ENCODE results near the gene HHLA2. TPM values are rescaled to one million over a fixed set of nuclear protein-coding genes. Genes with fewer than 3 reads are reported as not detected.

Gene HHLA2
- total RNA-seq, 1 donor from 2014 or later: not detected

DNA sequence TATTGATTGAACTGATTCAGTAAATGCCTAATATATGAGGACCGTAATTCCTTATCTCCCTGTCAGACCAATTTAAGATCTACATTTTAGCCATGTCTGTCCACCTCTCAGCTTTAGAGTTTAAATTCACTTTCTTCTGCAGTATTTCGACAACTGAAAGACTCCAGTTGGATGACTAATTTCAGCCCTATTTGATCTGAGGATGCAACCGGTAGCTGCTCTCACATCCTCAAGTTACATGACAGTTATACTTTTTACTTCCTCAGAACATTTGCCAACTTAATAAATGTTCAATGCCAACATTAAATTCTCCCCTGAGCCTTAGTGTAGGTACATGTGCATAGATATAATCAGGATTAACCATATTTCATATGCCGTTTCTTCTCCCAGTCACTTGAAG is 2.5 kb upstream of the HHLA2 start:
- H3K36me3 Mint-ChIP-seq (ENCODE audit: insufficient read depth): peaks cover 3% of the 10 kb centered on the region
- TF ChIP-seq, protein P1, sequence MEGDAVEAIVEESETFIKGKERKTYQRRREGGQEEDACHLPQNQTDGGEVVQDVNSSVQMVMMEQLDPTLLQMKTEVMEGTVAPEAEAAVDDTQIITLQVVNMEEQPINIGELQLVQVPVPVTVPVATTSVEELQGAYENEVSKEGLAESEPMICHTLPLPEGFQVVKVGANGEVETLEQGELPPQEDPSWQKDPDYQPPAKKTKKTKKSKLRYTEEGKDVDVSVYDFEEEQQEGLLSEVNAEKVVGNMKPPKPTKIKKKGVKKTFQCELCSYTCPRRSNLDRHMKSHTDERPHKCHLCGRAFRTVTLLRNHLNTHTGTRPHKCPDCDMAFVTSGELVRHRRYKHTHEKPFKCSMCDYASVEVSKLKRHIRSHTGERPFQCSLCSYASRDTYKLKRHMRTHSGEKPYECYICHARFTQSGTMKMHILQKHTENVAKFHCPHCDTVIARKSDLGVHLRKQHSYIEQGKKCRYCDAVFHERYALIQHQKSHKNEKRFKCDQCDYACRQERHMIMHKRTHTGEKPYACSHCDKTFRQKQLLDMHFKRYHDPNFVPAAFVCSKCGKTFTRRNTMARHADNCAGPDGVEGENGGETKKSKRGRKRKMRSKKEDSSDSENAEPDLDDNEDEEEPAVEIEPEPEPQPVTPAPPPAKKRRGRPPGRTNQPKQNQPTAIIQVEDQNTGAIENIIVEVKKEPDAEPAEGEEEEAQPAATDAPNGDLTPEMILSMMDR (IDR thresholded peaks at IDR 0.05; ENCODE audit: unreplicated experiment): no peak
- no peak overlapping the region for H3K4me3 Mint-ChIP-seq (ENCODE audit: low read depth)
- no peak for DNase-seq (ENCODE audit: low spot score, unreplicated experiment)
- peaks cover 15% of the 10 kb centered on the region for H3K9me3 Mint-ChIP-seq (ENCODE audit: low read depth)
- H3K27ac Mint-ChIP-seq: no peak overlapping the region
- H3K27me3 Mint-ChIP-seq: no peaks in the 10 kb centered on the region
- H3K4me1 Mint-ChIP-seq (ENCODE audit: low read depth): peaks cover 6% of the 10 kb centered on the region

DNA sequence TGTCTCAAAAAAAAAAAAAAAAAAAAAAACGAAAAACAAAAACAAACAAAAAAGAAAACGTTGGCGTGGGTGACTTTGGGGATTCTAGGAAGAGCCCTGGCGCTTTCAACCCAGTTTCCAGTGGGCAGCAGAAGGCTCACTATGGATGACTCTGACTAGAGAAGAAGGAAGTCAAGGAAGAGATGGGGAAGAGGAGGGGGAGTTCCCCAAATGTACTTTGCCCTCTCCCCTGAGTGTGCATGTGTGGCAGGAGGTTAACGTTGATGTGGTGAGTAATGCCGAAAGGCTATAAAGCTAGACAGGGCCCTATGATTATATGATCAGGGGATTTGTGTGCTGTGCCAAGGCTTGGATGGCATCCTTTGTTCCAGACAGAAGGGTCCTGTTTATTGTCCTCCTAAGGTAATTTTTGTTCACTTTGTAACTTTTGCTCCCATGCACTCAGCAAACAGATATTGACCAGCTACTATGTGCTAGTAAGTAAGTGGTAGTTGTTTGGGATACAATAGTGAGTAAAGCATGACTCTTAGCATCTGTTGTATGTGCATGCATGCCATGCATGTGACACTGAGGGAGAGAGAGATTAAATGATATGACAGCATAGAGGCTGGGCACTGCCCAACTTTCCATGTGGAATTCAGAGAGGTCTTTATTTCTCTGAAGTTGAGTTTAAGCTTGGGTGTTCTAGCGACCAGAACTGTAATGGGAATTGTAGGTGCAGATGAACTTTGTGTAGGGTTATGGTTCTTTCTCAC is 750 bp upstream of the HHLA2 start:
- Mint-ChIP-seq H3K4me1 (ENCODE audit: low read depth) (peaks cover 4% of the 10 kb centered on the region), H3K27me3 (no peaks in the 10 kb centered on the region), H3K27ac (no peak overlapping the region), H3K36me3 (ENCODE audit: insufficient read depth) (peaks cover 3% of the 10 kb centered on the region), H3K9me3 (ENCODE audit: low read depth) (peaks cover 12% of the 10 kb centered on the region), H3K4me3 (ENCODE audit: low read depth) (no peak overlapping the region)
- DNase-seq (ENCODE audit: low spot score, unreplicated experiment): no peak
- TF ChIP-seq, protein P1 (IDR thresholded peaks at IDR 0.05; ENCODE audit: unreplicated experiment): no peak

DNA sequence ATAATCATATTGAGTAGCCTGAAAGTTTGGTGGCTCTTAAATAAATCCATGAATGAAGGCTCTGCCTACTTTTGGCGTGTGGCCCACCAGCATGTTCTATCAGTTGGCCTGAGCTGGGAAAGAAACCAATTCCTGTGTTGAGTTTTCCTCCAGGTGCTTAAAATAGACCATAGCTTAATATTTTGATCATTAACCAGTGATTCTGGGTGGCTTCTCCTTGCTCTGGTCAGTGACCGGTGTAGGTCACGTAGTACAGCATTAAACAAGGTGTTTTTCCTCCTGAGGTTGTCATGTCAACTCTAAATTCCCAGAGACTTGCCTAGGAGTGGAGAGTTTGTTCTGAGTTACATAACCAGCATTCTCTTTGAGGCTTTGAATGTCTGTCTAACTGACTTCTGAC is 1.3 kb downstream of the HHLA2 start:
- TF ChIP-seq, protein P1 (IDR thresholded peaks at IDR 0.05; ENCODE audit: unreplicated experiment): no peak
- no peak overlapping the region for H3K27ac Mint-ChIP-seq
- H3K9me3 Mint-ChIP-seq (ENCODE audit: low read depth): no peaks in the 10 kb centered on the region
- no peak overlapping the region for H3K4me3 Mint-ChIP-seq (ENCODE audit: low read depth)
- DNase-seq (ENCODE audit: low spot score, unreplicated experiment): no peak
- no peaks in the 10 kb centered on the region for H3K27me3 Mint-ChIP-seq
- H3K4me1 Mint-ChIP-seq (ENCODE audit: low read depth): peaks cover 4% of the 10 kb centered on the region
- H3K36me3 Mint-ChIP-seq (ENCODE audit: insufficient read depth): no peaks in the 10 kb centered on the region

DNA sequence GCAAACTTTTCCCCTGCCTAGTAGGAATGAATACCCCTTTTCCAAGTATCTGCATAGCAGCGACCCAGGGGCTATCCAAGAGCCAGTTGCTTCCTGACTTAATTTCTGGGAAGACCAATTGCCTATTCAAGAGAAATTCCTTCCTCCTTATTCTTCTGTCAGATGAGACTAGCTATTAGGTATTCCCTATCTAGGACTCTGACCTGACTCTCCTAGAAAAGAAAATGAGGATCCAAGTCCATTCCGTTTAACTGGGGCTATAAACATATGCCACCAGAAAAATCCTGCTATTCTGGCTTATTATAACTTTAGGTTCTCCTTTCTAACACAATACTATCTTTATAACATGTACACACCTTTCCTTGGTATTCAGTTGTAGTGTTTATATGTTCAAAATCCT is 1.7 kb downstream of the HHLA2 start:
- no peak overlapping the region for H3K4me3 Mint-ChIP-seq (ENCODE audit: low read depth)
- TF ChIP-seq, protein P1 (IDR thresholded peaks at IDR 0.05; ENCODE audit: unreplicated experiment): no peak
- H3K27ac Mint-ChIP-seq: no peak overlapping the region
- no peaks in the 10 kb centered on the region for H3K9me3 Mint-ChIP-seq (ENCODE audit: low read depth)
- DNase-seq (ENCODE audit: low spot score, unreplicated experiment): no peak
- H3K36me3 Mint-ChIP-seq (ENCODE audit: insufficient read depth): no peaks in the 10 kb centered on the region
- peaks cover 4% of the 10 kb centered on the region for H3K4me1 Mint-ChIP-seq (ENCODE audit: low read depth)
- H3K27me3 Mint-ChIP-seq: no peaks in the 10 kb centered on the region

DNA sequence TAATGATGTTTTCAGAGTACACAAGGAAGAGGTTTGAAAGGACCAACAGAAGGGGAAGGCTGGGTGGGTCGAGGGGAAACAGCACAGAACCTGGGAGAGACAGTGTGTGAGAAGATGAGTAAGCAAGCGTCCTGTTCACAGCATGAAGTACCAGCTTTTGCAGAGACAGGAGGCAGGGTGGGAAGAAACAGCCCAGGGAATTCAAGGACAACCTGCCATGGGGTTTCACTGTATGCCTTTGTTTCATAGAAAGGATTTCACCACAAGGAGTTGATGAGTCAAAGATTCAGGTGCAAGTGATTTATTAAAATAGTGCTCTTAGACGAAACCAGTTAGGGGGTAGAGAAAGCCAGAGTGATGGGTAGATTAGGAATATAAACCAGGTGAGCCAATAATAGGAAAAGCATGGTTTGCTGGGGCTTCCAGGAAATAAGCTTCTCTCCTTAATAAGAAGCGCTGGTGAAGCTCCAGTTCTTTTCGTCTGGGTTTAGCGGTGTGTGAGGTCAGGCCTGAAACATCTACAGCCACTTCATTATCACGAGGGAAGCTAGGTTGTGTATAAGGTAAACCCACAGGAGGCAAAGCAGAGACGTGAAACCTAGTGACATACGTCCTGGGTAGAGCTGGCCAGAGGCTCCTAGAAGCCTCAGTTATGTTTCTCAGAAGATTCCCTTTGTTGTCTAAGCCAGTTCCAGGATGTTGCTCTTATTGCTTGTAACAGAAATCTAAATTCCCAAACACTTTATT is 3.9 kb downstream of the HHLA2 start:
- Mint-ChIP-seq H3K4me1 (ENCODE audit: low read depth) (peaks cover 4% of the 10 kb centered on the region), H3K27me3 (no peaks in the 10 kb centered on the region), H3K4me3 (ENCODE audit: low read depth) (no peak overlapping the region), H3K9me3 (ENCODE audit: low read depth) (no peaks in the 10 kb centered on the region), H3K36me3 (ENCODE audit: insufficient read depth) (no peaks in the 10 kb centered on the region), H3K27ac (no peak overlapping the region)
- no peak for DNase-seq (ENCODE audit: low spot score, unreplicated experiment)
- TF ChIP-seq, protein P1 (IDR thresholded peaks at IDR 0.05; ENCODE audit: unreplicated experiment): no peak
